Omental fat pad (tissue), 4 donors: ENCODE measurements around the gene LGI2. TPM values are rescaled to one million over a fixed set of nuclear protein-coding genes. Genes with fewer than 3 reads are reported as not detected.

Experiments used
- ATAC-seq: fragments of 150-250 bp; one replicate; pipeline ENCODE4 v1.9.1; 2016; ENCODE audit warnings: mild to moderate bottlenecking, moderate library complexity; ENCODE audit not compliant: low FRiP score
- DNase-seq: peaks from one replicate; pipeline ENCODE4 v3.0.0-alpha.2; 2019; ENCODE audit warnings: low spot score
- total RNA-seq, 4 donors: library from RNA; depleted of rRNA; stranded (reverse); fragments of >200 nt; gene quantifications; one replicate each; pipeline ENCODE4 v1.1.0, GENCODE V29; 2016
- TF ChIP-seq, protein P1 (sequence below), 3 donors: fragments of 450-650 bp; IDR thresholded peaks; one replicate each; pipeline ENCODE4 v1.5.1; 2016 to 2017; ENCODE audit warnings: antibody characterized with exemption in 3 of 3, mild to moderate bottlenecking in 3 of 3, moderate library complexity in 2 of 3

Gene LGI2
- total RNA-seq, 4 donors from 2014 or later, result 2.8 to 6.4 (median 5.4) TPM

DNA sequence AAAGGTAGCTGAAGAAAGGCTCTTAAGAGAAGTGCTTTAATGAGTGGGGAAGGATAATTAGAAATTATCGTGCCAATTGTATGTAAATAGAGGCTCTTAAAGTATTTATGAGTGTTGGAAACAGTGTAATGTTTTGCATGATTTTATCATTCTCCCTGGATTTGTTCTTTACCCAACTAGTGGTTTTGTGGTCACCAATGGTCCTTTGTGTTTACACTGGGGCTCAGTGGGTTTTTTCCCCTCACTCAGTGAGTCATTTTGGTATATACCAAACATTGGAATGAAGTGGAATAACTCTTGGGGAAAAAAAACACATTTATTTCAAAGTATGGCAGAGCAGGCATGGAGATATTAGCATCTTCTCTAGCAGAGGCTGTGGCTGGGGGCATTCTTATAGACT, 20.8 kb upstream of the LGI2 start:
- no peak for ATAC-seq
- TF ChIP-seq, protein P1, sequence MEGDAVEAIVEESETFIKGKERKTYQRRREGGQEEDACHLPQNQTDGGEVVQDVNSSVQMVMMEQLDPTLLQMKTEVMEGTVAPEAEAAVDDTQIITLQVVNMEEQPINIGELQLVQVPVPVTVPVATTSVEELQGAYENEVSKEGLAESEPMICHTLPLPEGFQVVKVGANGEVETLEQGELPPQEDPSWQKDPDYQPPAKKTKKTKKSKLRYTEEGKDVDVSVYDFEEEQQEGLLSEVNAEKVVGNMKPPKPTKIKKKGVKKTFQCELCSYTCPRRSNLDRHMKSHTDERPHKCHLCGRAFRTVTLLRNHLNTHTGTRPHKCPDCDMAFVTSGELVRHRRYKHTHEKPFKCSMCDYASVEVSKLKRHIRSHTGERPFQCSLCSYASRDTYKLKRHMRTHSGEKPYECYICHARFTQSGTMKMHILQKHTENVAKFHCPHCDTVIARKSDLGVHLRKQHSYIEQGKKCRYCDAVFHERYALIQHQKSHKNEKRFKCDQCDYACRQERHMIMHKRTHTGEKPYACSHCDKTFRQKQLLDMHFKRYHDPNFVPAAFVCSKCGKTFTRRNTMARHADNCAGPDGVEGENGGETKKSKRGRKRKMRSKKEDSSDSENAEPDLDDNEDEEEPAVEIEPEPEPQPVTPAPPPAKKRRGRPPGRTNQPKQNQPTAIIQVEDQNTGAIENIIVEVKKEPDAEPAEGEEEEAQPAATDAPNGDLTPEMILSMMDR (IDR thresholded peaks at IDR 0.05), result no peak
- no peak for DNase-seq

DNA sequence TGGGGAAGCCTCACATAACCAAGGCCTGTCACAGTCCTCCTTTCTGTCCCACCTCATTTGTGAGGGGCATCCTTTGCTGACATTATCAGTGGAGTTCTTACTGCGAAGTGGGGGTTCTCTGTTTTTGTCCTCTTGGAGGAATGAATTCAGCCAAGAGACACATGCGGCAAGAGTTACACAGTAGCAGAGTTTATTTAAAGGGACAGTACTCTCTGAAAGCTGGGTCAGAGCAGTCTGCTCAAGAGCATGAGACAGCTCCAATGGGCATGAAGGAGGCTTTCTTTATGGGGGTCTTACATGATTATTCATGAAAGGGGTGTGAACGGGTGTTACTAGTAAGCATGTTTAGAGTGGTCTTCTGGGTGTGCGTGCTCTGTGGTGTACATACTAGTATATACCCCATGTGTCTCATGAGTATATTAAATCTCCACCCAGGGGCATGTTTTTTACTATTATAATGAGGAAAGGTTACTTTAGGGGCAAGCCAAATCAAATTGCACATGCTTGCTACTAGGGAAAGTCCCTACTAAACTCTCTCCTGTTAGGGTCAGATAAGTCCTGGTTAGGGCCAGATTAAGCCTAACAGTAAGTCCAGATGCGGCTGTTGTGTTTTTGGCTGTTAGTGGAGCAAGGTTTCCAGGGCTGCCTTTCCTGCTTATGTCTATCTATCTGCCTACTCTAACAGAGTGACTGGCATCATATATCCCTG, 19.8 kb upstream of the LGI2 start:
- ATAC-seq (no peak), DNase-seq (no peak)
- TF ChIP-seq, protein P1 (IDR thresholded peaks at IDR 0.05), result no peak

DNA sequence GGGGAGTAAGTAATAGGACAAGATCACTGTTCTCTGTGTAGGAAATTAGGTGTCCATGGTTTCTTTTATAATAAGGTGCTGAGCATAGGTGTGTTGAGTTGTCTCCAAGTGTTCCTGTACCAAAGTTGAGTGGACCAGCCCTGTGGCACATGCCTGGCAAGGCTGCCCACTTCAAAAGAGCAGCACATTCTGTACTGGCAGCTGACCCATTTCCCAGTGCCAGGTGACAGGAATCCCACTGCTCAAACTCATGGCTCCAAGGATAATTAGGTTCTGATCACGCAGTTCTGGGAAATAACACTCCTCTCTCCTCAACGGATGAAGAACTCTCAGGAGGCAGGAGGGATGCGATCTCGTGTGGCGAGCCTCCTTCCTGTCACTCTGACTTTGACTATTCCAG, 12.8 kb upstream of the LGI2 start:
- ATAC-seq (no peak), DNase-seq (no peak)
- TF ChIP-seq, protein P1 (IDR thresholded peaks at IDR 0.05), result no peak

DNA sequence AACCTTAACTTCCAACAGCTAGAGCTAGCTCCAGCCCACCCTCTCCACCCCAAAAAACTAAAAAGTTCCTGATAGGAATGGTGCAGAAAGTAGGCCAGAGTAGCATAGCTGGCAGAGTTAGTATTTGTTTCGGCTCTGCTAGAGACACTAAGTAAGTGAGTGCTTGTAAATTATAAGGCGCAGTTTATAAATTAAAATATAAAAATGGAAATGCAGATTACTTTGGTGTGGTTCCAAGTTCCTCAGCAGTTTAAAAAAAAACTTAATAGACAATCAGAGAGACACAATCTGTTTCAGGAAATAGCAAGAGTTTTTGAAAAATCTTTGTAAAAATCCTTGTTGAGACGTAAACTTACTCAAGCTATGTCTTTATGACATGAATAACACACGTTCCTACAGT, 2.8 kb upstream of the LGI2 start:
- TF ChIP-seq, protein P1 (IDR thresholded peaks at IDR 0.05), result no peak
- DNase-seq (no peak), ATAC-seq (no peak)

DNA sequence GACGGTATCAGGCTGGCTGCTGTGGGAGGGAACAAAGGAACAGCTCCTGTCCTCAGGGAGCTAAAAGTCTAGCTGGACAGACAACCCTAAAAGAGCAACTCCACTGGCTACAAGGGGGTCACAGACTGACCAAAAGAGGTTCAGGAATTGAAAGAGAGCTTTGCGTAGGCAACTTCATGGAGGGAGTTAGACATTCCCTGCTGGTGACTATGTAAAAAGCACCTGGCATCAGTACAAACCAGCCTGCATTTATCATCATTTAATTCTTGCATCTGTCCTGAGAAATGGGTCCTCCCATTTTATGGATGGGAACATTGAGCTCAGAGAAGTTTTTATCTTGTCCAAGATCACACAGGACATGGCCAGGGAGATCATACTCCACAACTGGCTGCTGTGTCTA, 1.4 kb upstream of the LGI2 start:
- ATAC-seq (peak; percentile 34), DNase-seq (no peak)
- TF ChIP-seq, protein P1 (IDR thresholded peaks at IDR 0.05), result no peak

DNA sequence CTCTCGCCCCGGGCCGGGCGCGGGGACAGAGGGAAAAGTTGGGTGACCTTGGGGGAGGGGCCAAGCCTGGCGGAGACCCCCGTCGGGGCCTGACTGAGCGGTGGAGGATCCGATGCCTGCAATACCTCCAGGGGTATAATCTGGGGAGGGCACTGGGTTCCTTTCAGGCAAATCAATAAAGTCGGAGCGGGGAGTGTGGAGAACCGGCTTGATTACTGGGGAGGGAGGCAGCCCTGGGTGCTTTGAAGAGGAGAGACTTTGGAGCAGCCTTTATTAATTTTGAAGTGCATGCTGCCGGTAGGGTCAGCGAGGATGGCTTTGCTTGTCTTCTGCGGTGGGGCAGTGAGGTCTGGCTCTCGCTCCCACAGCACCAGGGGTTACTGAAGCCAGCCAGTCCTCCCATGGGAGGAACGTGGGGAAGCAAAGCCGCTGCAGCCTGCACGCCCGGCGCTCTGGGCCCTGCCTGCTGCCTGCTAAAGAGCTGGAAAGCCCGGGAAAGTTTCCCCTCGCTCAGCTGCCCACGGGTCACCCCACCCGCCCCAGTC, 403 bp upstream of the LGI2 start:
- ATAC-seq, result peak; percentile 58
- TF ChIP-seq, protein P1 (IDR thresholded peaks at IDR 0.05), result no peak
- DNase-seq, result no peak
